NCI-H748 treated with DMSO at 0.1 percent for 48 hours (cell line): ENCODE data around the gene MAST3.
"Not testable (repeated sequence)": the region's sequence is repeated elsewhere in the genome, so short reads cannot be mapped to it uniquely, and the experiment has no call there.

ENCODE experiments used
- DNase-seq: peaks from one replicate; lab custom pipeline; 2025; lab: John Stamatoyannopoulos, UW

The MAST3 gene

DNA sequence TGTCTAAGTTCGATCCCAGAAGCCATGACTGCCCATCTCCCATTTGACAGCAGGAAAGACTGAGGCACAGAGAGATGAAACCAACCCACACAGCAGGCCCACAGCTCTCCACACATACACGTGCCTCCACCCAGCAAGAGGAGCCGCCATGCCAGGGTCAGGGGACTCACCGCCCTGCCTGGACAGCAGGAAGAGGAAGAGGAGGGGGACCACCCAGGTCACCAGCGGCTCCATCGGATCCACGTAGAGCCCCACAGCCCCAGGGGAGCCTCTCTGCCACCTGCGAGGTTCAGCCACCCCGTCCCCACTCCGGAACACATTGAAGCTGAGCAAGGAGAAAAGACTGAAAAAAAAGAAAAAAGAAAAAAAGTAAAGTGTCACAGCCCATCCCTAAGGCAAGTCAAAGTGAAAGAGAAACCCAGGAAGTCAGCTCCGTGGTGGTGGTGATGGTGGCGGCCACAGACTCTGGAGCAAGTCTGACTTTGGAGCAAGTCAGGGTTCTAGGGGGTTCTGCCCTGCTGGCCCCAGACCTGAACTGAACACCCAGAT is 10.9 kb upstream of the MAST3 start, which contains the start of gene IL12RB1:
TSS of gene IL12RB1 (minus strand) at position 345 of the 549 bp plus-strand sequence. CDS start at position 234, 111 bp downstream.
- DNase-seq = no peak

DNA sequence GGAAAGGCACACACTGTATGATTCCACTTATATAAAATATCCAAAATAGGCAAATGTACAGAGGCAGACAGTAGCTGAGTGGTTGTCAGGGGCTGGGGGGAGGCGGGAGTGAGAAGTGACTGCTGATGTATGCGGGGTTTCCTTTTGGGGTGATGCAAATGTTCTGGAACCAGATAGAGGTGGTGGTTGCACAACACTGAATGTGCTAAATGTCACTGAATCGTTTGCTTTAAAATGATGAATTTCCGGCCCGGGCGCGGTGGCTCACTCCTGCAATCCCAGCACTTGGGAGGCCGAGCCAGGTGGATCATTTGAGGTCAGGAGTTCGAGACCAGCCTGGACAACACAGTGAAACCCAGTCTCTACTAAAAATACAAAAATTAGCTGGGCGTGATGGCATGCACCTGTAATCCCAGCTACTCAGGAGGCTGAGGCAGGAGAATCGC is 8.5 kb upstream of the MAST3 start:
- not testable (repeated sequence) for DNase-seq

- no peak for DNase-seq
Measured at GRCh38 chr19:18089726-18090125, 7.9 kb upstream of the MAST3 start.

GRCh38 chr19:18090545-18091216 is 6.9 kb upstream of the MAST3 start:
- no peak for DNase-seq

- DNase-seq = no peak
Measured at GRCh38 chr19:18091217-18091608, 6.4 kb upstream of the MAST3 start.

GRCh38 chr19:18093439-18094161 is 4.0 kb upstream of the MAST3 start:
- no peak for DNase-seq

DNA sequence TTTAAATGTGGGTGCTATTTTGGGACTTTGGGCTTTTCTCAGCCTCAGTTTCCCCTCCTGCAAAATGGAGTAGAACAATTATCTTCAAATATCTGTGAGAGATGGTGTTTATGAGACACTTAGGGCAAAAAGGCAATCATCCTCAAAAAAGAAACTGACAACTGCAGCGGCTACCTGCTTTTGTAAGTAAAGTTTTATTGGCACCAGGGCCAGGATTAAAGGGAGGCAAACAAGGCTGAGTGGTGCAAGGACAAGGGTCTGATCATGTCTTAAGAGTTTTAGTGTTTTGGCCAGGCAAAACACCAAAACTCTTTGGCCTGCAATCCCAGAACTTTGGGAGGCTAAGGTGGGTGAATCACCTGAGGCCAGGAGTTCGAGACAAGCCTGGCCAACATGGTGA is 1.3 kb upstream of the MAST3 start:
- no peak for DNase-seq

GRCh38 chr19:18097993-18098890 is 664 bp downstream of the MAST3 start:
- DNase-seq = no peak

DNA sequence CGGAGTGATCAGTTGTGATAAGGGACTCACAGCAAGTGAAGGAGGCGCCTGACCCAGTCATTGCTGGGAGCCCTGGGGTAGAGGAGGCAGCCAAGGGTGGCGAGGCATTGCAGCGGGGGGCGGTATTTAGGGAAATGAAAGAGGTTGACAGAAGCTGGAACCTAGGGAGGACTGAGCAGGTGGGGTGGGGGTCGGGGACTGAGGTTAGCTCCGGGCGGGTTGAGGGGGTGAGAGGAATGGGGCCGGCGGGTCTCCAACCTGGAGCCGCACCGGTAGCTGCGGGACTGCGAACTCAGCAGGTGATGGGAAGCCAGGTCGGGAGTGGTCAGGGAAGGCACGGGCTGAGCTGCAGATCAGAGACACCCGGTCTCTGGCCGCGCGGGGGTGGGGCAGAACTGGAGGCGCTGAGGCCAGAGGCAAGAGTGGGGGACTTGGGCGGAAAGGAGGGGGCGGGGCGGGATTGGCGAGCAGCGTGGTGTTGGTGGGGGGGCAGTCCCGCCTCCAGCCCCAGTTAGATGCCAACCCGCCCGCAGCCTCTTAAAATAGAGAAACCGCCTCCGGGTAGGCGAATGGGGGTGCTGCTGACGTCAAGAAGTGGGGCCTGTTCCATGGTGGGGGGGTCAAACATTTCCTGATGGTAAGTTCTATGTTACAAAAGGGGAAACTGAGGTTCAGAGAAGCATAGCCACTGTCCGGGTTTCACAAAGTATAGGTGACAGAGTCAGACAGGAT is 1.5 kb downstream of the MAST3 start:
- DNase-seq = no peak

DNA sequence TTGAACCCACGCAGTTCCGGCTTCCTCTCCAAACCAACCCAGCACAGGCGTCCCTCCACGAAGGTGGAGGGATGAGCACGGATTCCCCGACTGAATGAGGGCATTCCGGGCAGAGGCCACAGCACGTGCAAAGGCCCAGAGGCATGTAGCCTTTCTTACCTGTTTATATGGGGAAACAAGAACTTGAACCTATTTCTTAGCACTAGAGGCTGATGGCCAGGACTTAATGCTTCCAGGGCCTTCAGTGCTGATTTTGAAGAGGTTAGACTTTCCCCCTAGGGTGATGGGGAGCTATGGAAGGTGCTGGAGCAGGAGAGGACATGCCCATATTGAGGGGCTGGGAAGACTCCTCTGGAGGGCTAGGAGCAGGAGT is 2.0 kb downstream of the MAST3 start:
- DNase-seq = no peak

- no peak for DNase-seq
Measured at GRCh38 chr19:18100710-18101109, 3.1 kb downstream of the MAST3 start.

DNA sequence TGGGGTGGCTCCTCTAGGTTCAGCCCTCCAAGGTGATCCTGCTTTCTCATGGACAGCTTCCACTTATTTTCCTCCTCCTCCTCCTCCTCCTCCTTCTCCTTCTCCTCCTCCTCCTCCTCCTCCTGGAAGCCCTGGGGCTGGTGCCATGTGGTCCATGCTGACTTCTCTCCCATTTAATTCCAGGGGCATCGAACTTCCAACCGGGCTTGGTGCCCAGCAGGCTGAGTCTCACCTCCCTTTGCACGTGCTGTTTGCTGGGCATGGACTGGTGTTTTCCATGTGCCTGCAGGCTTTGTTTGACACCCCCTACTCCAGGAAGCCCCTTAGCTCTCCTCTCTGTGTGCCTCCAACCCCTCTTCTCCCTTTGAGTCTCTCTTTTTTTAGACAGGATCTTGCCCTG is 3.7 kb downstream of the MAST3 start:
- no peak for DNase-seq

DNA sequence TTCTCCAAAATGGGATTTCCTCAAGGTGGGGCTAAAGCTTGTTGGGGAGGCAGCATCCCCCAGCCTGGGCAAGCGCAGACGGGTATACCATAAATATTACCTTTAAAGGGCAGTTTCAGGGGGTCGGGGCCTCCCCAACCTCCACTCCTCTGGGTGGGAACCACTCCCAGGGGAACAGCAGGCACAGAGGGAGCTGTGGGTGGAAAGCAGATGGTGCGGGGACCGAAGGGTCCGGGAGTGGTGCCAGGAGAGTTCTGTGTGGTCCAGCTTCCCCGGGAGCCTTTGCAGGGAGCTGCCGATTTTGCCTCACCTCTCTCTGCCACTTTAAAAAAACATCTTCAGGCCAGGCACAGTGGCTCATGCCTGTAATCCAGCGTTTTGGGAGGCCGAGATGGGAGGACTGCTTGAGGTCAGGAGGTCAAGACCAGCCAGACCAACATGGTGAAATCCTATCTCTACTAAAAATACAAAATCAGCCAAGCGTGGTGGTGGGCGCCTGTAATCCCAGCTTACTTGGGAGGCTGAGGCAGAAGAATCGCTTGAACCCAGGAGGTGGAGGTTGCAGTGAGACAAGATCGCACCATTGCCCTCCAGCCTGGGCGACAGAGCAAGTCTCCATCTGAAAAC is 5.5 kb downstream of the MAST3 start:
- no peak for DNase-seq

DNA sequence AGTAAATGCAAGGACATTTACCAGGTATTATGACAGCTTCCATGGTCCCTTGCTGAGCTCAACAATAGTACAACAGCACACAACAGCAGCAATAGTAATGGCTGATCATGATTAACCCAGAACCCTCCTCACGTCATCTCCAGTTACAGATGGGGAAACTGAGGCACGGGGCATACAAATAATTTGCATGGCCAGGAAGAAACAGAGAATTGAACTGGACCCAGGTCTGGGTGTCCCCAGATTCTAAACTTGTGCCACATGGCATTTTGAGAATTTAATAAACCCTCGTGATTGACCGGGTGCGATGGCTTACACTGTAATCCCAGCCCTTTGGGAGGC is 7.2 kb downstream of the MAST3 start:
- no peak for DNase-seq

DNA sequence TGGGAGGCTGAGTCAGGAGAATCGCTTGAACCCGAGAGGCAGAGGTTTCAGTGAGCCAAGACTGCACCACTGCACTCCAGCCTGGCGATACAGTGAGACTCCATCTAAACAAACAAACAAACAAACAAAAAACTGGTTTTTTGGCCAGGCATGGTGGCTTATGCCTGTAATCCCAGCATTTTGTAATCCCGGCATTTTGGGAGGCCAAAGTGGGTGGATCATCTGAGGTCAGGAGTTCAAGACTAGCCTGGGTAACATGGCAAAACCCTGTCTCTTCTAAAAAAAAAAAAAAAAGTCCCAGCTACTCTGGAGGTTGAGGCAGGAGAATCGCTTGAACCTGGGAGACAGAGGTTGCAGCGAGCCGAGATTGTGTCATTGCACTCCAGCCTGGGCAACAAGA is 7.7 kb downstream of the MAST3 start:
- not testable (repeated sequence) for DNase-seq

DNA sequence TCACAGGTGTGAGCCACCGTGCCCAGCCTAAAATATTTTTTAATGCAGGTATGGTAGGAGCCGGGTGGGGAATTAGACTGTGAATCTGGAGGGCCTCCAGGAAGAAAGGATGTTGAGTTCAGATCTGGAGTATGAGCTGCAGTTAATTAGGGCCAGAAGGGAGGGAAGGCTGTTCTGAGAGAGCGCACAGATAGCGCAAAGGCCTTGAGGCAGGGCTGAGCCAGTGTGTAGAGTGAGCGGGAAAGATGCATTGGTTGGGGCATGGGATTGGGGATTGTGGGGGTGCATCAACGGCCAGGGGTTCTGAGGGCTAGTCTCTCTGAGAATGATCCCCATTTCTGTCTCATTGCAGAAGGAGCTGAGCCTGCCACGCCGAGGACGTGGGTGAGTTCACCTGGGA is 9.7 kb downstream of the MAST3 start:
- no peak for DNase-seq

DNA sequence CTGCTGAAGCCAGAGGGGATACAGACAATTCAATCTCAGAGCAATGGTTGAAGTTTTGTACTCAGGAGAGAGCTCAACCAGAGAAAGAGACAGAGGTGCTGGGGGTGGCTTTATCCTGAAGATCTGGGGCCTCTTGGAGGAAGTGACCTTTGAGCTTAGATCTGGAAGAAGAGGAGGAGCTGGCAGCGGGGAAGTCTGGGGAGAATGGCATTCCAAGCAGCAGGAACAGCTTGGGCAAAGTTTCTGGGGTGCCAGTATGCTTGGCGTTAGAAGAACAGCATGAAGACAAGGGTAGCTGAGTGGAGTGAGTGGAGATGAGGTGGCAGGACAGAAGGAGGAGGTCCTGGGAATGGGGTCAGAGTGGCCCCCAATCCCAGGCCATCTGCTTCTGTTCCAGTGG is 11.3 kb downstream of the MAST3 start:
- DNase-seq = no peak

- DNase-seq = no peak
Measured at GRCh38 chr19:18109341-18109732, 11.8 kb downstream of the MAST3 start.

DNA sequence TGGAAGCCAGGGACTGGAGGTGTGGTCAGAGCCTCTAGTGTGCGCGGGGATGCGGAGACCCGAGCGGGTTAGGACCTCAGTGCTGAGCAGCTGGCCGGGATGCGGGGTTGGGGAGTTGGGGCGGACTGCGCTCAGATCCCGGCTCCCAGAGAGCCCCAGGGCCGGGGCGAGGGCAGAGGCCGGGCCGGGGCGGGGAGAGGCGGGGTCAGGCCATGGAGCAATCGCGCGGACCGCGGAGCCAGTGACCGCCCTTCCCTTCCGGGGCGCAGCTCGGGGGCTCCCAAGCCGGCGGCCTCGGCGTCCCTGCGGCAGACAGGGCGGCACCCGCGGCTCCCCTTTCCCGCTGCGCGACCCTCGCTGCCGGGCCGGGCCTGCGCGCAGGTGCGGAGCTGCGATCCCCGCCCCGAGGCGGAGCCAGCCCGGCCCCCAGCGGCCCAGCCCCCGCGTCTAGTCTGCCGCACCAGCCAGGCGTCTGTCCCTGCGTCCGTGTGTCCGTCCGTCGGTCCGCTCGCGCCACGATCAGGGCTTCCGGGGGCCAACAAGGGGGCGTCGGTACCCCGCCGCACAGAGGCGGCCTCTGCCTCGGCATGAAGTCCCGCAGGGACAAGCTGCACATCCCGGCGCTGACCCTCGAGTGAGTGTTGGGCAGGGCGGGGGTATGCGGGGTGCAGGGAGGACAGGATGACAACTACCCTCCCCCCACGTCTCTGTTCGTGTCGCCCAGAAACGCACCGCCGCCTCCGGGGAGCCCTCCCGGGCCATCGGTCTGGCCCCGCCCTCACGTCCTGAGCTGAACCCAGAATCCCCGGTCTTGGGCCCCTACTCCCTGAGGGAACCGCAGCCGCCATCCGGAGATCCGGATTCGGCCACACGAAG is 12.4 kb downstream of the MAST3 start:
- peak; percentile 3 for DNase-seq

DNA sequence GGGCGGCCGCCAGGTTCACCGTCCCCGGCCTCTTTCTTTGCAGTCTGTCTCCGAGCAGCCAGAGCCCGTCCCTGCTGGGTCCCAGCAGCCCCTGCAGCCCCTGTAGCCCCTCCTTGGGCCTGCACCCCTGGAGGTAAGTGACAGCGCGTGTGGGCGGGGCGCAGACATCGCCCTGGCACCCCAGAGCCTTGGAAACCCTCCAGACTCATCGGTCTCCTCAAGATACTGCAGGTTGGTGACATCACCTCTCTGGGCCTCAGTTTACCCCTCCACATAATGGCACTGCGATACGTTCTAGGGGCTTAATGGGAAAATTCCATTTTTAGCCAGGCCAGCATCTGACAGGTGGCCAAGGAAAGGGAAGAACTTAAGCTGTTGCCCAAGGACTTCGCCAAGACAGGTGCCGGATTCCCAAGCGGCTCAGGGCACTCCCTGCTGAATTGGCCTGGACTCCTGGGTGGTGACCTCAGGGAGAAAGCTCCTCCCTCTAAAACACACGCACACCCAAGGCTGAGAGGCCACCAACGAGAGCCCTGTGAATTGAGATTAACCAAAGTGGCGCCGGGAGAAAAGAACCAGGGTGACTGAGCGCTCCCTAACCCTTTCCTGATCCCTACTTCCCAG is 13.1 kb downstream of the MAST3 start:
- DNase-seq = no peak
